K562 (cell line): ENCODE results near the gene NPIPB6. TPM values are rescaled to one million over a fixed set of nuclear protein-coding genes. Genes with fewer than 3 reads are reported as not detected.
"Not testable (repeated sequence)": the region's sequence is repeated elsewhere in the genome, so short reads cannot be mapped to it uniquely, and the experiment has no call there.

Experiments
- ATAC-seq: fragments of 200-7000 bp; cut with Tn5 transposase; 3 replicates; pipeline ENCODE4 v1.9.1; 2020; ENCODE audit warnings: moderate library complexity
- BruUV-seq: library from RNA; stranded (reverse); fragments of 400-500 nt; replicated peaks from 2 replicates; lab custom pipeline; 2021; lab: Mats Ljungman, UMichigan
- CTCF ChIA-PET: fragments of 300-600 bp; formaldehyde crosslinking; extraction: SDS; loops from one replicate; lab custom pipeline; 2021; ENCODE audit warnings: low intra/inter-chr PET ratio; lab: Yijun Ruan, JAX
- POLR2A ChIA-PET: fragments of 300-600, 350-650 bp; sonication (Branson Sonifier 250); formaldehyde crosslinking; extraction: SDS; loops from one replicate; lab custom pipeline; 2021; ENCODE audit warnings: antibody characterized with exemption, inconsistent platforms; lab: Yijun Ruan, JAX
- DNase-seq, 4 experiments: peaks; one replicate each; pipeline versions ENCODE4 v3.0.0 to v3.0.0-alpha.2; 2011 to 2018; ENCODE audit warnings: low spot score in 3 of 4, mixed read lengths in 3 of 4; ENCODE audit errors: extremely low read depth in 1 of 4
- FAIRE-seq: peaks from 2 replicates; lab custom pipeline; 2011; peaks lifted over from hg19 to GRCh38; lab: Jason Lieb, UNC
- H2AFZ ChIP-seq: 2 replicates; pipeline ENCODE4 v1.6.0; 2011; ENCODE audit warnings: low read depth, low read length, control low read depth, inconsistent platforms
- H3K27ac ChIP-seq: fragments of 200-600 bp; 3 replicates; pipeline ENCODE4 v1.8.0; 2011; ENCODE audit warnings: low read depth, mild to moderate bottlenecking, control low read depth, inconsistent platforms, low read length, moderate library complexity, mixed read lengths; ENCODE audit errors: extremely low read depth
- H3K27me3 ChIP-seq, 2 experiments: fragments of 300-600 bp in 1 of 2; 2 replicates in 1 of 2; 3 replicates in 1 of 2; pipeline versions ENCODE4 v1.6.0 to v1.8.0; 2011; ENCODE audit warnings: inconsistent platforms in 2 of 2, low read length in 2 of 2, mild to moderate bottlenecking in 1 of 2, mixed read lengths in 1 of 2, moderate library complexity in 1 of 2; ENCODE audit not compliant: control insufficient read depth in 2 of 2, insufficient read depth in 2 of 2
- H3K36me3 ChIP-seq: fragments of 300-600 bp; 3 replicates; pipeline ENCODE4 v1.8.0; 2011; ENCODE audit warnings: mild to moderate bottlenecking, low read length, inconsistent platforms; ENCODE audit not compliant: control insufficient read depth, insufficient read depth
- H3K4me1 ChIP-seq, 2 experiments: fragments of 200-600 bp in 1 of 2; replicated peaks in 1 of 2; 2 replicates in 1 of 2; 3 replicates in 1 of 2; pipeline versions ENCODE4 v1.5.1 to v1.8.0; 2011; ENCODE audit warnings: inconsistent platforms in 2 of 2, low read length in 2 of 2, mild to moderate bottlenecking in 1 of 2, mixed read lengths in 1 of 2, moderate library complexity in 1 of 2; ENCODE audit not compliant: control insufficient read depth in 2 of 2, insufficient read depth in 2 of 2
- H3K4me2 ChIP-seq: 2 replicates; pipeline ENCODE4 v1.6.1; 2011; ENCODE audit warnings: low read length, control low read depth, inconsistent platforms, mixed read lengths; ENCODE audit not compliant: insufficient read depth
- H3K4me3 ChIP-seq: fragments of 200-600 bp; sonication (generic), shearing (Covaris generic); 2 replicates; pipeline ENCODE4 v1.5.1; 2016; ENCODE audit warnings: control low read depth, inconsistent platforms
- H3K79me2 ChIP-seq: fragments of 200-600 bp; 3 replicates; pipeline ENCODE4 v1.8.0; 2011; ENCODE audit warnings: low read length, inconsistent platforms; ENCODE audit not compliant: control insufficient read depth, insufficient read depth
- H3K9ac ChIP-seq, 2 experiments: 2 replicates each; pipeline versions ENCODE4 v1.6.0 to v1.6.1; 2011; ENCODE audit warnings: low read depth in 2 of 2, low read length in 2 of 2, control low read depth in 1 of 2, inconsistent platforms in 1 of 2, mild to moderate bottlenecking in 1 of 2, mixed read lengths in 1 of 2; ENCODE audit not compliant: insufficient read depth in 1 of 2
- H3K9me1 ChIP-seq: one replicate; pipeline ENCODE4 v1.6.0; 2011; ENCODE audit warnings: inconsistent platforms, mild to moderate bottlenecking, low read length, moderate library complexity; ENCODE audit not compliant: control insufficient read depth, insufficient read depth
- H3K9me3 ChIP-seq: replicated peaks from 2 replicates; pipeline ENCODE4 v1.5.1; 2011; ENCODE audit warnings: low read depth, low read length, inconsistent platforms; ENCODE audit not compliant: control insufficient read depth, insufficient read depth
- H4K20me1 ChIP-seq: replicated peaks from 2 replicates; pipeline ENCODE4 v1.6.1; 2011; ENCODE audit warnings: low read length, inconsistent platforms, mixed read lengths; ENCODE audit not compliant: control insufficient read depth, insufficient read depth
- CBFA2T2 ChIP-seq: fragments of 450-650 bp; conservative IDR thresholded peaks from 2 replicates; pipeline ENCODE4 v1.6.1; 2017; ENCODE audit warnings: mild to moderate bottlenecking
- RAD51 ChIP-seq: fragments of 450-650 bp; IDR thresholded peaks from 2 replicates; pipeline ENCODE4 v1.7.1; 2016; ENCODE audit warnings: low read depth, mild to moderate bottlenecking, borderline replicate concordance
- USF1 ChIP-seq: sonication (generic); formaldehyde crosslinking; IDR thresholded peaks from 2 replicates; pipeline ENCODE4 v1.9.0; 2022; ENCODE audit warnings: mild to moderate bottlenecking, missing genetic modification reagents
- ZNF316 ChIP-seq: fragments of 450-650 bp; IDR thresholded peaks from 2 replicates; pipeline ENCODE4 v1.6.1; 2016
- WGBS: fragments of 100-300 bp; shearing (Covaris generic); methylation state at CpG from one replicate; pipeline ENCODE4 v1.1.6; 2016; ENCODE audit warnings: low coverage, mixed read lengths; ENCODE audit not compliant: insufficient coverage; ENCODE audit errors: missing lambda C conversion rate; 5-methylcytosine and 5-hydroxymethylcytosine counted together
- in situ Hi-C: fragments of 300-500 bp; cut with MboI; formaldehyde crosslinking; loops from 4 replicates; pipeline ENCODE4 v1.15.0; 2018; ENCODE audit warnings: inconsistent platforms, mixed read lengths
- intact Hi-C: fragments of 100-400 bp; cut with micrococcal nuclease; formaldehyde crosslinking; loops from 2 replicates; pipeline ENCODE4 v1.14.2; 2022
- polyA plus RNA-seq, 8 experiments: library from polyadenylated mRNA; depleted of rRNA in 4 of 8; stranded (reverse) in 5 of 8; unstranded in 3 of 8; fragments of >200 nt; fragmentation: Nextera tagmentation in 2 of 8; fragmentation: Illumina TruSeq in 1 of 8; extraction: Ambion mirVana in 2 of 8; extraction: Trizol in 1 of 8; gene quantifications; 2 replicates each; pipeline versions ENCODE4 v1.2.1 to v1.2.3, GENCODE V29; 2011 to 2014; ENCODE audit warnings: inconsistent platforms in 1 of 8, missing spikeins in 1 of 8
- total RNA-seq, 7 experiments: library from RNA; depleted of rRNA in 6 of 7; stranded (reverse); fragments of >200 nt in 6 of 7; fragmentation: Illumina TruSeq in 2 of 7; extraction: Trizol in 2 of 7; gene quantifications; 2 replicates each; pipeline versions ENCODE4 v1.2.1 to v1.2.3, GENCODE V29; 2011 to 2021; ENCODE audit warnings: low replicate concordance in 1 of 7
- TF ChIP-seq, protein P1 (sequence below): fragments of 200-800 bp; sonication (Bioruptor generic); IDR thresholded peaks from 2 replicates; pipeline ENCODE4 v1.6.1; 2017; ENCODE audit warnings: missing genetic modification characterization, missing compliant biosample characterization
- TF ChIP-seq, protein P2 (sequence below): sonication (generic); formaldehyde crosslinking; IDR thresholded peaks from 2 replicates; pipeline ENCODE4 v1.5.0; 2020; ENCODE audit warnings: missing genetic modification reagents

The NPIPB6 gene
- total and polyA plus RNA-seq, 9 of the 15 experiments (the other 6 are each of a cell fraction or from before 2014, with no cell fraction given): 0.03 to 0.91 (median 0.40) TPM; not detected in 1

DNA sequence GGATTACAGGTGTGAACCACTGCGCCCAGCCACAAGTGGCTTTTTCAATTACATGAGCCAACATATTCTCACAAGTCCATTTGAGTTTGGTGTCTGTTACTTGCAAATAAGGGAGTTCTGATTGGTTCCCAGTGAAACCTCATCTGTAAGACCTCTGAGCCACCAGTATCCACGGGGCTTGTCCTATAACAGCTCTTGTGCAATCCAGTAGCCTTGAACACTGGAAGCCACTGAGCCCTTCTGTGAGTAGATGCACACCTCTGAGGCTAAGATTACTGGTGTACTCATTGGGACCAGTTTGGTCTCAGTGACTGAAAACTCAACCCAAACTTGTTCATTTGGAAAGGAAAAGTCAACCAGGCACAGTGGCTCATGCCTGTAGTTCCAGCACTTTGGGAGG is 32.3 kb downstream of the NPIPB6 start:
- intact Hi-C loops, ATAC-seq, BruUV-seq: not testable (repeated sequence)

DNA sequence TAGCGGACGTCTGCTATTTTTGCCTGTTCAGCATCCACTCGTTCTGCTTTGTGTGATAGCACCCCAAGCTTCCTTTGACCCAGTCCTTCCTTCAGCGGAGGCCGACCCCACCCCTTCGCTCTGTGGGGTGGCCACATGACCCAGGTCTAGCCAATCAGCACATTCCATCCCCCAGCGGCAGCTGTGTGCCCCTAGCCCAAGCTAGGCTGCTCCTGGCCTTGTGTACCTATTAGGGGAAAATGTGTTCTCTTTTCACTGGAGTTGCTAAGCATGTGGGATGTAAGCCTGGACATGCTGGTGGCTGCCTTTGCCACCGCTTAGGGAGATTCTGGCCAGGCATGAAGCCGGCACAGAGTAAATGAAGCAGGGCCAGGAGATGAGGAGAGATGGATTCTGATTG is 33.1 kb downstream of the NPIPB6 start:
- H3K9ac ChIP-seq, H3K27me3 ChIP-seq, H3K4me1 ChIP-seq, H4K20me1 ChIP-seq, H3K9me1 ChIP-seq, FAIRE-seq, H3K36me3 ChIP-seq, intact Hi-C loops, H3K27ac ChIP-seq, H3K9me3 ChIP-seq, BruUV-seq, CTCF ChIA-PET, in situ Hi-C loops, H3K79me2 ChIP-seq, H3K4me2 ChIP-seq, H3K4me3 ChIP-seq, POLR2A ChIA-PET: not testable (repeated sequence)
- ATAC-seq: peak; percentile 95
- peak overlapping the region; percentile 72 for H2AFZ ChIP-seq
- peak; percentile 34 to 54 (median 42) for DNase-seq
- WGBS: 15% methylated on average over 6 of the region's 9 CpGs
- TF ChIP-seq, protein P1, sequence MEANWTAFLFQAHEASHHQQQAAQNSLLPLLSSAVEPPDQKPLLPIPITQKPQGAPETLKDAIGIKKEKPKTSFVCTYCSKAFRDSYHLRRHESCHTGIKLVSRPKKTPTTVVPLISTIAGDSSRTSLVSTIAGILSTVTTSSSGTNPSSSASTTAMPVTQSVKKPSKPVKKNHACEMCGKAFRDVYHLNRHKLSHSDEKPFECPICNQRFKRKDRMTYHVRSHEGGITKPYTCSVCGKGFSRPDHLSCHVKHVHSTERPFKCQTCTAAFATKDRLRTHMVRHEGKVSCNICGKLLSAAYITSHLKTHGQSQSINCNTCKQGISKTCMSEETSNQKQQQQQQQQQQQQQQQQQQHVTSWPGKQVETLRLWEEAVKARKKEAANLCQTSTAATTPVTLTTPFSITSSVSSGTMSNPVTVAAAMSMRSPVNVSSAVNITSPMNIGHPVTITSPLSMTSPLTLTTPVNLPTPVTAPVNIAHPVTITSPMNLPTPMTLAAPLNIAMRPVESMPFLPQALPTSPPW (CRISPR knock-in tag): peak; percentile 24; the same call in 1 of the 2 replicates
- TF ChIP-seq CBFA2T2 (peak; percentile 35), ZNF316 (peak; percentile 46), RAD51 (peak; percentile 85), USF1 (peak; percentile 84)
- TF ChIP-seq, protein P2, sequence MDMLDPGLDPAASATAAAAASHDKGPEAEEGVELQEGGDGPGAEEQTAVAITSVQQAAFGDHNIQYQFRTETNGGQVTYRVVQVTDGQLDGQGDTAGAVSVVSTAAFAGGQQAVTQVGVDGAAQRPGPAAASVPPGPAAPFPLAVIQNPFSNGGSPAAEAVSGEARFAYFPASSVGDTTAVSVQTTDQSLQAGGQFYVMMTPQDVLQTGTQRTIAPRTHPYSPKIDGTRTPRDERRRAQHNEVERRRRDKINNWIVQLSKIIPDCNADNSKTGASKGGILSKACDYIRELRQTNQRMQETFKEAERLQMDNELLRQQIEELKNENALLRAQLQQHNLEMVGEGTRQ: peak; percentile 90

More for the DNA sequence above, 32.3 kb downstream of the NPIPB6 start:
- H3K27ac ChIP-seq, H2AFZ ChIP-seq, H3K79me2 ChIP-seq, H3K4me1 ChIP-seq, H3K36me3 ChIP-seq, CTCF ChIA-PET, in situ Hi-C loops, H4K20me1 ChIP-seq, H3K4me2 ChIP-seq, POLR2A ChIA-PET, H3K9me3 ChIP-seq, FAIRE-seq, H3K9ac ChIP-seq, DNase-seq, H3K4me3 ChIP-seq, H3K27me3 ChIP-seq, H3K9me1 ChIP-seq: not testable (repeated sequence)
- 22% methylated on average over 2 of the region's 2 CpGs for WGBS
